HG02840 (cell line): ENCODE results near the gene TAF11L5.
"Not testable (repeated sequence)": the region's sequence is repeated elsewhere in the genome, so short reads cannot be mapped to it uniquely, and the experiment has no call there.

Source experiments
- ATAC-seq: cut with Tn5 transposase; IDR thresholded peaks from one replicate; pipeline ENCODE4 v1.9.1; 2021; ENCODE audit warnings: mild to moderate bottlenecking, moderate library complexity, moderate number of reproducible peaks; ENCODE audit not compliant: unreplicated experiment, low FRiP score

Gene TAF11L5

GRCh38 chr5:17524935-17525334 is at the start of gene TAF11L5:
Gene TAF11L5 (plus strand): TSS chr5:17525235.
- ATAC-seq = not testable (repeated sequence)

DNA sequence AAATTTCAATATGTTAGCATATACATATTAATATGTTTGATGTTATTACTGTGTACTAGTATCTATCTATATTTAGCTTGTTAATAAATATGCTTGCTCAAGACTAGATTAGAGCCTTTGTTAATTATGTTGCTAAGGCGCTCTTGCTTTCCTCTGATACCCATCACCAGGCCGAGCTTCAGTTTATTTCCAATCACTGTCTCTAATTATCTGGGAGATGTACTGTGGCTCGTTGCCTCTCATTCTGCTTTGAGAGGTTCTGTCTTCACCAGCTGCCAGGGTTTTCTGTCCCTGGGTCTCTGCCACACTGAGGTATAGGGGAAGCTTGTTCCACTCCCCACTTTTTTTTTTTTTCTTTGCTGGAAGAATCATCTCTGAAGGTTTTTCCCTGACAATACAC is 48.0 kb upstream of the TAF11L5 start:
- ATAC-seq = no peak

- no peak for ATAC-seq
These were observed 47.3 kb upstream of the TAF11L5 start for GRCh38 chr5:17477573-17478265.

- no peak for ATAC-seq
These were observed 43.7 kb upstream of the TAF11L5 start for GRCh38 chr5:17481378-17481777.

DNA sequence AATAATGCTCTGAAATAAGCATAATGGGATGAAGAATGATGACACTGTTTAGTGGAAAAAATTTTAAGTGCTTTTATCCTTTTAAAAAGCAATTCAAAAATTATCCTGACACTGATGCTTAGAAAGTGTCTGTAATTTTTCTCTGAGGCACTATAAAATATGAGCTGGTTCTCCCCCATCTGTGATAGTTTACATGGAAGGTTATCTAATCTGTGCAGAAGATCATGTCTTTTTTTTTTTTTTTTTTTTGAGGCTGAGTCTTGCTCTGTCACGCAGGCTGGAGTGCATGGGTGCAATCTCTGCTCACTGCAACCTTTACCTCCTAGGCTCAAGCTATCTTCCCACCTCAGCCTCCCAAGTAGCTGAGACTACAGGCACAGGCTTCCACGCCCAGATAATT is 42.2 kb upstream of the TAF11L5 start:
- ATAC-seq = no peak

GRCh38 chr5:17486464-17487173 is 38.4 kb upstream of the TAF11L5 start:
- not testable (repeated sequence) for ATAC-seq

DNA sequence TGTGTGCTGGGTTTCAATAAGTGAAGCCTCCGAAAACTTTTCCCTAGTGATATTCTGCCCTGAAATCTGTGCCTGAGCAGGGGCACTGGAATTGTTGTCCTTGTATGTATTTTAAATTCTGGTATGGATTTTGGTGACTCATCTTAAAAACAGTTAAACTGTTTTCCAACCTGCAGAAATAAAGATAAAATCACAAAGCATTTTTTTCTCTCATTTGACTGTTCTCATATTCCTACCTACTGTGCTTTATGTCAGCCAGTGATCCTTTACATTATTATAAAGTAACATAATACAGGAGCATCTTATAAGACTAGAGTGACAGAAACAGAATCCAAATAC is 37.9 kb upstream of the TAF11L5 start:
- no peak for ATAC-seq

DNA sequence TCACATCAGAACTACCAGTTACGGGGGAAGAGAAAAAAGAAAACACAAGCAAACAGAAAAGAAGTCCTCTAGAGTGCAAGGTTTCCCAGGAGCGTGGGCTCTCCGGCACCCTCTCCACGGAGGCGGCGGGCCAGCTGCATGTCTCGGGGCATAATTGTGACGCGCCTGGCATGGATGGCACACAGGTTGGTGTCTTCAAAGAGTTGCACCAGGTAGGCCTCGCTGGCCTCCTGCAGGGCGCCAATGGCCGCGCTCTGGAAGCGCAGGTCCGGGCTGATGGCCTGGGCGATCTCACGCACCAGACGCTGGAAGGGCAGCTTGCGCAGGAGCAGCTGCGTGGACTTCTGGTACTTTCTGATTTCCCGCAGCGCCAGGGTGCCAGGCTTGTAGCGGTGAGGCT is 33.8 kb upstream of the TAF11L5 start:
- ATAC-seq = not testable (repeated sequence)

- ATAC-seq = no peak
These were observed 32.3 kb upstream of the TAF11L5 start for GRCh38 chr5:17492770-17493169.

GRCh38 chr5:17497446-17497845 is 27.6 kb upstream of the TAF11L5 start:
- no peak for ATAC-seq

GRCh38 chr5:17497931-17498330 is 27.1 kb upstream of the TAF11L5 start, which contains the start of gene TAF11L2:
Gene TAF11L2 (plus strand): TSS chr5:17498231.
- not testable (repeated sequence) for ATAC-seq

DNA sequence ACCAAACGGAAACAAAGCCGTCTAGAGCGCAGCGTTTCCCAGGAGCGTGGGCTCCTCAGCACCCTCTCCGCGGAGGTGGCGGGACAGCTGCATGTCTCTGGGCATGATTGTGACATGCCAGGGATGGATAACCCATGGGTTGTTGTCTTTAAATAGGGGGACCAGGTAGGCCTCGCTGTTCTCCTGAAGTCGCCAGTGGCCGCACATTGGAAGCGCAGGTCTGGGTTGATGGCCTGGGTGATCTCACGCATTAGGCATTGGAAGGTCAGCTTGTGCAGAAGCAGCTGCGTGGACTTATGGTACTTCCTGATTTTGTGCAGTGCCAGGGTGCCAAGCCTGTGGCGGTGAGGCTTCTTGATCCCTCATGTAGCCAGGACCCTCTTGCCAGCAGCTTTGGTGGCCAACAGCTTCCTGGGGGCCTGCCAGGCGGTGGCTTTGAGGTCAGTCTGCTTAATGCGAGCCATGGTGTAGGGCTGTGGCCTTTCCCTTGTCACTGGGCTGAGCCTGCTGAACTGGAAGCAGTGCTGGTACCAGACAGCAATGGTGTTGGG is 13.2 kb upstream of the TAF11L5 start:
- ATAC-seq = no peak

GRCh38 chr5:17517526-17517925 is 7.5 kb upstream of the TAF11L5 start:
- not testable (repeated sequence) for ATAC-seq

DNA sequence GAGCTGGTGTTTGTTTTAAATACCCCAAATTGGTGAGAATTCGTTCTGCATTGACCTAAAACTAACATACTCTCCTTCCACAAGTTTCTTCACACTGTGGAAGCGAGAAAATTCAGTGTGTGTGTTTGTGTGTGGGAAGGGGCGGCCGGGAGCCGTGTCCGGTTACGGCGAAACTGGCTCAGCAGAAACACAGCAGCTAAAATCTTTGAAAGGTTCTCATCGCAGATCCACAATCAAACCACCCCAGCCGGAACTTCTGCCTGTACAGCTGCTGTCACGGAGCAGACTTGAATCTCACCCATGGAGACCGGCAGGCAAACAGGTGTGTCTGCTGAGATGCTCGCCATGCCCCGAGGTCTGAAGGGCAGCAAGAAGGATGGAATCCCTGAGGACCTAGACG is 7.0 kb upstream of the TAF11L5 start, which contains the start of gene TAF11L3:
Gene TAF11L3 (plus strand): TSS at position 301 of the 400 bp plus-strand sequence.
- not testable (repeated sequence) for ATAC-seq

- ATAC-seq = not testable (repeated sequence)
These were observed 5.5 kb upstream of the TAF11L5 start for GRCh38 chr5:17519508-17519907.

DNA sequence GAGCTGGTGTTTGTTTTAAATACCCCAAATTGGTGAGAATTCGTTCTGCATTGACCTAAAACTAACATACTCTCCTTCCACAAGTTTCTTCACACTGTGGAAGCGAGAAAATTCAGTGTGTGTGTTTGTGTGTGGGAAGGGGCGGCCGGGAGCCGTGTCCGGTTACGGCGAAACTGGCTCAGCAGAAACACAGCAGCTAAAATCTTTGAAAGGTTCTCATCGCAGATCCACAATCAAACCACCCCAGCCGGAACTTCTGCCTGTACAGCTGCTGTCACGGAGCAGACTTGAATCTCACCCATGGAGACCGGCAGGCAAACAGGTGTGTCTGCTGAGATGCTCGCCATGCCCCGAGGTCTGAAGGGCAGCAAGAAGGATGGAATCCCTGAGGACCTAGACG is 3.5 kb upstream of the TAF11L5 start, which contains the start of gene TAF11L4:
Gene TAF11L4 (plus strand): TSS at position 301 of the 400 bp plus-strand sequence.
- not testable (repeated sequence) for ATAC-seq

DNA sequence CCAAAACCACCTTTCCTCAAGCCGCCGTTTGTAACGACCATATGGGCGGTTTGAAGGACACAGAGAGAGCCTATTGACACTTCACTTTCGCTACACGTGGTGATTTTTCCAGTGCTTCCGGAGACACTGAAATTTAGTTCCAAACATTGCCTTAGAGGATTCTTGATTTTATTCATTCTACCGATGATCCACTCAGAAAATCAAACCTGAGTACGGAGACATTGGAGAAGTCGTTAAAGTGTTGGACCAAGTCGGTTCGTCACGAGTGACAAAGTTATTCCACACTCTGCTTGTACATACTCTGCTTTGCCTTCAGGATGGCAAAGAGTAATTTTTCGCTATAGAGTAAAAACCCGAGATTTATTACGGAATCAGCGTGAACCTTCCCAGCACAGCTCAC is 1.5 kb downstream of the TAF11L5 start:
- not testable (repeated sequence) for ATAC-seq

DNA sequence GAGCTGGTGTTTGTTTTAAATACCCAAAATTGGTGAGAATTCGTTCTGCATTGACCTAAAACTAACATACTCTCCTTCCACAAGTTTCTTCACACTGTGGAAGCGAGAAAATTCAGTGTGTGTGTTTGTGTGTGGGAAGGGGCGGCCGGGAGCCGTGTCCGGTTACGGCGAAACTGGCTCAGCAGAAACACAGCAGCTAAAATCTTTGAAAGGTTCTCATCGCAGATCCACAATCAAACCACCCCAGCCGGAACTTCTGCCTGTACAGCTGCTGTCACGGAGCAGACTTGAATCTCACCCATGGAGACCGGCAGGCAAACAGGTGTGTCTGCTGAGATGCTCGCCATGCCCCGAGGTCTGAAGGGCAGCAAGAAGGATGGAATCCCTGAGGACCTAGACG is 3.3 kb downstream of the TAF11L5 start, which contains the start of gene TAF11L6:
Gene TAF11L6 (plus strand): TSS at position 301 of the 400 bp plus-strand sequence.
- ATAC-seq = not testable (repeated sequence)
